M059J (cell line): ENCODE measurements around the gene HIVEP3. TPM values are rescaled to one million over a fixed set of nuclear protein-coding genes. Genes with fewer than 3 reads are reported as not detected.

Experiments
- DNase-seq: peaks from one replicate; pipeline ENCODE4 v3.0.0-alpha.2; 2012; ENCODE audit warnings: low read depth
- total RNA-seq: library from RNA; depleted of rRNA; stranded (reverse); fragments of >200 nt; shearing (Covaris generic); gene quantifications from 2 replicates; pipeline ENCODE4 v1.2.3, GENCODE V29; 2014; rRNA removed

Gene HIVEP3
- total RNA-seq, 1 experiment from 2014 or later, result 4.2 TPM

- DNase-seq, result no peak
Observed at GRCh38 chr1:41468122-41468762, 450.5 kb downstream of the HIVEP3 start.

GRCh38 chr1:41467673-41468072 is 451.0 kb downstream of the HIVEP3 start:
- no peak for DNase-seq

- no peak for DNase-seq
Observed at GRCh38 chr1:41466146-41466545, 452.6 kb downstream of the HIVEP3 start.

GRCh38 chr1:41465741-41466140 is 453.0 kb downstream of the HIVEP3 start:
- DNase-seq, result no peak

GRCh38 chr1:41464885-41465284 is 453.8 kb downstream of the HIVEP3 start:
- no peak for DNase-seq

- DNase-seq, result no peak
Observed at GRCh38 chr1:41463516-41463915, 455.2 kb downstream of the HIVEP3 start.

- no peak for DNase-seq
Observed at GRCh38 chr1:41462680-41463004, 456.1 kb downstream of the HIVEP3 start.

- DNase-seq, result no peak
Observed at GRCh38 chr1:41461790-41462679, 456.7 kb downstream of the HIVEP3 start.

- DNase-seq, result no peak
Observed at GRCh38 chr1:41456847-41457540, 461.7 kb downstream of the HIVEP3 start.

Other genes starting within 250 kb of the HIVEP3 start
- gene GUCA2B, start 234.5 kb upstream of the HIVEP3 start, total RNA-seq, result not detected in 2 replicates
- not detected in 2 replicates for gene GUCA2A, start 245.8 kb upstream of the HIVEP3 start, total RNA-seq